HCT116 (cell line): ENCODE data around the gene SPAM1. TPM values are rescaled to one million over a fixed set of nuclear protein-coding genes. Genes with fewer than 3 reads are reported as not detected.

Experiments used
- ATAC-seq: fragments of 200-7000 bp; cut with Tn5 transposase; 2 replicates; pipeline ENCODE4 v1.9.1; 2020; ENCODE audit warnings: mild to moderate bottlenecking, moderate library complexity
- BruUV-seq: library from RNA; stranded (reverse); fragments of 400-500 nt; replicated peaks from 2 replicates; lab custom pipeline; 2021; lab: Mats Ljungman, UMichigan
- CTCF ChIA-PET: fragments of 300-600 bp; sonication (Branson Sonifier 250); formaldehyde crosslinking; loops from one replicate; lab custom pipeline; 2021; ENCODE audit warnings: antibody characterized with exemption; lab: Charles Lee
- POLR2A ChIA-PET: fragments of 300-600, 350-600 bp; sonication (Branson Sonifier 250); formaldehyde crosslinking; loops from one replicate; lab custom pipeline; 2021; ENCODE audit warnings: antibody characterized with exemption; lab: Charles Lee
- RAD21 ChIA-PET, 2 experiments: fragments of 300-600 bp; sonication (Branson Sonifier 250); formaldehyde crosslinking; loops; one replicate each; lab custom pipeline; 2023; ENCODE audit warnings: low total read pairs in 2 of 2; ENCODE audit not compliant: uncharacterized antibody in 2 of 2, unreplicated experiment in 2 of 2, low non-redundant PET in 1 of 2; lab: Charles Lee
- DNase-seq: peaks from one replicate; pipeline ENCODE4 v3.0.0-alpha.2; 2010; ENCODE audit warnings: low read depth, low spot score
- H2AFZ ChIP-seq: fragments of 200-600 bp; shearing (Covaris generic), sonication (generic); 2 replicates; pipeline ENCODE4 v1.6.1; 2017; ENCODE audit warnings: low read depth, mixed run types, mixed read lengths, antibody characterized with exemption, low read length; ENCODE audit not compliant: poor library complexity, severe bottlenecking
- H3K27ac ChIP-seq: 2 replicates; pipeline ENCODE4 v1.5.1; 2012; ENCODE audit warnings: low read depth, low read length
- H3K27me3 ChIP-seq: fragments of 200-600 bp; sonication (generic); 2 replicates; pipeline ENCODE4 v1.6.1; 2016; ENCODE audit warnings: mixed run types, low read length, mixed read lengths; ENCODE audit not compliant: insufficient read depth
- H3K36me3 ChIP-seq, 2 experiments: fragments of 200-500 bp in 1 of 2; fragments of 200-600 bp in 1 of 2; sonication (Bioruptor generic) in 1 of 2; sonication (generic) in 1 of 2; 2 replicates each; pipeline versions ENCODE4 v1.5.1 to v1.6.1; 2014 to 2016; ENCODE audit warnings: low read length in 2 of 2, inconsistent platforms in 1 of 2, mixed read lengths in 1 of 2, mixed run types in 1 of 2; ENCODE audit not compliant: insufficient read depth in 2 of 2, control insufficient read depth in 1 of 2
- H3K4me1 ChIP-seq, 2 experiments: fragments of 200-600 bp in 1 of 2; sonication (generic) in 1 of 2; 2 replicates each; pipeline versions ENCODE4 v1.5.1 to v1.6.1; 2012 to 2017; ENCODE audit warnings: low read length in 2 of 2, inconsistent platforms in 1 of 2, mild to moderate bottlenecking in 1 of 2, mixed read lengths in 1 of 2, mixed run types in 1 of 2, moderate library complexity in 1 of 2; ENCODE audit not compliant: insufficient read depth in 2 of 2, control insufficient read depth in 1 of 2
- H3K4me2 ChIP-seq: fragments of 200-600 bp; sonication (generic); 2 replicates; pipeline ENCODE4 v1.6.1; 2017; ENCODE audit warnings: mixed run types, low read length, mixed read lengths
- H3K4me3 ChIP-seq, 2 experiments: fragments of 200-600 bp in 1 of 2; sonication (generic) in 1 of 2; replicated peaks in 1 of 2; 2 replicates each; pipeline ENCODE4 v1.5.1; 2011 to 2016; ENCODE audit warnings: low read length in 2 of 2, control low read depth in 1 of 2, low read depth in 1 of 2, mild to moderate bottlenecking in 1 of 2, mixed read lengths in 1 of 2, mixed run types in 1 of 2
- H3K79me2 ChIP-seq: fragments of 200-600 bp; sonication (generic); 2 replicates; pipeline ENCODE4 v1.6.1; 2017; ENCODE audit warnings: mild to moderate bottlenecking, mixed run types, low read length, moderate library complexity, mixed read lengths; ENCODE audit not compliant: insufficient read depth
- H3K9ac ChIP-seq: fragments of 200-600 bp; sonication (generic); 2 replicates; pipeline ENCODE4 v1.6.1; 2016; ENCODE audit warnings: low read length, mixed read lengths
- H3K9me2 ChIP-seq: fragments of 200-600 bp; sonication (generic), shearing (Covaris generic); 2 replicates; pipeline ENCODE4 v1.6.1; 2017; ENCODE audit warnings: mixed run types, mild to moderate bottlenecking, moderate library complexity; ENCODE audit not compliant: insufficient read depth
- H3K9me3 ChIP-seq, 2 experiments: fragments of 200-500 bp in 1 of 2; fragments of 200-600 bp in 1 of 2; sonication (Bioruptor generic) in 1 of 2; sonication (generic) in 1 of 2; 2 replicates each; pipeline ENCODE4 v1.6.1; 2014 to 2017; ENCODE audit warnings: low read length in 2 of 2, mixed read lengths in 2 of 2, inconsistent platforms in 1 of 2, low read depth in 1 of 2, mild to moderate bottlenecking in 1 of 2, mixed run types in 1 of 2, moderate library complexity in 1 of 2; ENCODE audit not compliant: control insufficient read depth in 1 of 2, insufficient read depth in 1 of 2
- H4K20me1 ChIP-seq: fragments of 200-600 bp; sonication (generic), shearing (Covaris generic); 2 replicates; pipeline ENCODE4 v1.6.1; 2017; ENCODE audit warnings: mixed run types, mild to moderate bottlenecking, moderate library complexity; ENCODE audit not compliant: insufficient read depth
- ATF3 ChIP-seq: IDR thresholded peaks from 2 replicates; pipeline ENCODE4 v1.6.1; 2012
- CBX3 ChIP-seq: IDR thresholded peaks from 2 replicates; pipeline ENCODE4 v1.6.1; 2012; ENCODE audit warnings: low read depth
- CTCF ChIP-seq, 3 experiments: fragments of 200-600 bp in 1 of 3; sonication (generic) in 1 of 3; IDR thresholded peaks in 2 of 3; conservative IDR thresholded peaks in 1 of 3; 2 replicates each; pipeline ENCODE4 v1.5.1; 2012 to 2017; ENCODE audit warnings: low read depth in 2 of 3, low read length in 2 of 3, antibody characterized with exemption in 1 of 3, borderline replicate concordance in 1 of 3, control low read depth in 1 of 3, mild to moderate bottlenecking in 1 of 3, mixed read lengths in 1 of 3, mixed run types in 1 of 3, moderate library complexity in 1 of 3; ENCODE audit not compliant: insufficient read depth in 1 of 3
- ELF1 ChIP-seq: IDR thresholded peaks from 2 replicates; pipeline ENCODE4 v1.6.1; 2012; ENCODE audit warnings: low read depth, borderline replicate concordance
- EZH2phosphoT487 ChIP-seq: fragments of 200-600 bp; IDR thresholded peaks from 2 replicates; pipeline ENCODE4 v1.6.1; 2018; ENCODE audit warnings: antibody characterized with exemption, borderline replicate concordance
- FOSL1 ChIP-seq: IDR thresholded peaks from 2 replicates; pipeline ENCODE4 v1.6.1; 2012; ENCODE audit warnings: low read depth
- JUND ChIP-seq: IDR thresholded peaks from 2 replicates; pipeline ENCODE4 v1.6.1; 2012
- POLR2A ChIP-seq: IDR thresholded peaks from 2 replicates; pipeline ENCODE4 v1.7.0; 2011; ENCODE audit warnings: borderline replicate concordance; ENCODE audit not compliant: insufficient read depth, insufficient read length; ENCODE audit errors: extremely low read depth
- POLR2AphosphoS5 ChIP-seq: IDR thresholded peaks from 2 replicates; pipeline ENCODE4 v1.6.1; 2011; ENCODE audit warnings: mild to moderate bottlenecking, low read depth, low read length, moderate library complexity
- RAD21 ChIP-seq: IDR thresholded peaks from 2 replicates; pipeline ENCODE4 v1.6.1; 2012; ENCODE audit warnings: low read depth, mild to moderate bottlenecking
- SIN3A ChIP-seq: IDR thresholded peaks from 2 replicates; pipeline ENCODE4 v1.6.1; 2012; ENCODE audit warnings: low read depth
- SRF ChIP-seq: IDR thresholded peaks from 2 replicates; pipeline ENCODE4 v1.6.1; 2012; ENCODE audit warnings: low read depth
- ZFX ChIP-seq: fragments of 450-650 bp; IDR thresholded peaks from 2 replicates; pipeline ENCODE4 v1.6.1; 2017
- intact Hi-C: fragments of 100-400 bp; cut with micrococcal nuclease; formaldehyde crosslinking; loops from 2 replicates; pipeline ENCODE4 v1.10.0; 2022
- total RNA-seq: library from RNA; stranded (reverse); gene quantifications from one replicate; pipeline ENCODE4 v1.2.1, GENCODE V29; 2021; ENCODE audit not compliant: unreplicated experiment

SPAM1 gene
- total RNA-seq, 1 experiment from 2014 or later: not detected

GRCh38 chr7:123916240-123916724 lies 8.8 kb upstream of the SPAM1 start:
- intact Hi-C loops: no loop called here
- POLR2A ChIA-PET: no interaction called here
- Histone ChIP-seq H3K9me2 (no peaks in the 10 kb centered on the region), H3K27ac (no peak overlapping the region), H3K79me2 (no peaks in the 10 kb centered on the region), H3K9me3 (no peaks in the 10 kb centered on the region), H3K27me3 (no peaks in the 10 kb centered on the region), H3K9ac (no peak overlapping the region), H3K4me2 (no peak overlapping the region), H3K4me3 (no peak overlapping the region), H4K20me1 (no peaks in the 10 kb centered on the region), H3K4me1 (no peaks in the 10 kb centered on the region), H2AFZ (peak overlapping the region; percentile 81), H3K36me3 (no peaks in the 10 kb centered on the region)
- DNase-seq (peak; percentile 35), ATAC-seq (peak; percentile 93)
- RAD21 ChIA-PET: no interaction called here
- BruUV-seq: no TSS peak
- CTCF ChIA-PET: interaction anchor here (0.7 to 1.5 kb wide), 3 partner anchors 11 to 173 kb away, joined by 3 read pairs; no protein-coding TSS in a partner anchor
- no peak for TF ChIP-seq ZFX
- TF ChIP-seq POLR2A: no peak
- TF ChIP-seq POLR2AphosphoS5: no peak
- TF ChIP-seq CTCF (IDR thresholded peaks at IDR 0.05 in 2 of 3, conservative IDR thresholded peaks at IDR 0.05 in 1 of 3; ENCODE audit: borderline replicate concordance in 1 of 3, insufficient read depth in 1 of 3, low read depth in 2 of 3, low read length in 2 of 3): peak; percentile 17 to 43 (median 34); a peak in 3 of 6 replicates
- TF ChIP-seq FOSL1: no peak
- TF ChIP-seq CBX3: no peak
- no peak for TF ChIP-seq ATF3
- TF ChIP-seq EZH2phosphoT487: no peak
- TF ChIP-seq RAD21: peak; percentile 51
- no peak for TF ChIP-seq JUND
- TF ChIP-seq SIN3A: no peak
- no peak for TF ChIP-seq SRF
- no peak for TF ChIP-seq ELF1
